ENCODE measurements around the gene PLBD2.

Gene PLBD2

GRCh38 chr12:113361574-113362370 is 3.4 kb downstream of the PLBD2 start:
- Histone ChIP-seq H3K4me3 (ENCODE audit: low read length) (no peak overlapping the region), H3K27me3 (ENCODE audit: control insufficient read depth, insufficient read depth, low read length) (no peaks in the 10 kb centered on the region), H3K9me3 (ENCODE audit: control insufficient read depth, low read depth, low read length) (no peaks in the 10 kb centered on the region), H3K27ac (ENCODE audit: low read length) (no peak overlapping the region), H3K36me3 (ENCODE audit: control insufficient read depth, low read depth, low read length) (no peaks in the 10 kb centered on the region), H3K4me1 (ENCODE audit: control insufficient read depth, low read depth, low read length) (peaks cover 4% of the 10 kb centered on the region), H3K9ac (ENCODE audit: low read length) (no peak overlapping the region)

GRCh38 chr12:113364698-113365097 is 6.3 kb downstream of the PLBD2 start:
- H3K36me3 ChIP-seq (ENCODE audit: control insufficient read depth, low read depth, low read length): no peaks in the 10 kb centered on the region

GRCh38 chr12:113365639-113366395 is 7.4 kb downstream of the PLBD2 start:
- Histone ChIP-seq H3K27me3 (ENCODE audit: control insufficient read depth, insufficient read depth, low read length) (no peaks in the 10 kb centered on the region), H3K27ac (ENCODE audit: low read length) (no peak overlapping the region), H3K4me3 (ENCODE audit: low read length) (no peak overlapping the region), H3K4me1 (ENCODE audit: control insufficient read depth, low read depth, low read length) (no peaks in the 10 kb centered on the region), H3K9ac (ENCODE audit: low read length) (no peak overlapping the region), H3K36me3 (ENCODE audit: control insufficient read depth, low read depth, low read length) (no peaks in the 10 kb centered on the region), H3K9me3 (ENCODE audit: control insufficient read depth, low read depth, low read length) (no peaks in the 10 kb centered on the region)

More at GRCh38 chr12:113364698-113365097, 6.3 kb downstream of the PLBD2 start:
- no peaks in the 10 kb centered on the region for H3K9me3 ChIP-seq (ENCODE audit: control insufficient read depth, low read depth, low read length)
- H3K4me1 ChIP-seq (ENCODE audit: control insufficient read depth, low read depth, low read length): peaks cover under 1% of the 10 kb centered on the region
- H3K4me3 ChIP-seq (ENCODE audit: low read length): no peak overlapping the region
- H3K27ac ChIP-seq (ENCODE audit: low read length): no peak overlapping the region
- no peak overlapping the region for H3K9ac ChIP-seq (ENCODE audit: low read length)
- no peaks in the 10 kb centered on the region for H3K27me3 ChIP-seq (ENCODE audit: control insufficient read depth, insufficient read depth, low read length)

GRCh38 chr12:113366827-113367226 is 8.4 kb downstream of the PLBD2 start:
- Histone ChIP-seq H3K27me3 (ENCODE audit: control insufficient read depth, insufficient read depth, low read length) (no peaks in the 10 kb centered on the region), H3K4me1 (ENCODE audit: control insufficient read depth, low read depth, low read length) (no peaks in the 10 kb centered on the region), H3K4me3 (ENCODE audit: low read length) (no peak overlapping the region), H3K9ac (ENCODE audit: low read length) (no peak overlapping the region), H3K27ac (ENCODE audit: low read length) (no peak overlapping the region), H3K9me3 (ENCODE audit: control insufficient read depth, low read depth, low read length) (no peaks in the 10 kb centered on the region), H3K36me3 (ENCODE audit: control insufficient read depth, low read depth, low read length) (no peaks in the 10 kb centered on the region)

GRCh38 chr12:113368331-113368730 is 9.9 kb downstream of the PLBD2 start:
- Histone ChIP-seq H3K9me3 (ENCODE audit: control insufficient read depth, low read depth, low read length) (no peaks in the 10 kb centered on the region), H3K4me3 (ENCODE audit: low read length) (no peak overlapping the region), H3K36me3 (ENCODE audit: control insufficient read depth, low read depth, low read length) (peaks cover 1% of the 10 kb centered on the region), H3K9ac (ENCODE audit: low read length) (no peak overlapping the region), H3K4me1 (ENCODE audit: control insufficient read depth, low read depth, low read length) (no peaks in the 10 kb centered on the region), H3K27me3 (ENCODE audit: control insufficient read depth, insufficient read depth, low read length) (no peaks in the 10 kb centered on the region), H3K27ac (ENCODE audit: low read length) (no peak overlapping the region)

GRCh38 chr12:113369391-113369985 is 11.1 kb downstream of the PLBD2 start:
- Histone ChIP-seq H3K9ac (ENCODE audit: low read length) (no peak overlapping the region), H3K27me3 (ENCODE audit: control insufficient read depth, insufficient read depth, low read length) (no peaks in the 10 kb centered on the region), H3K9me3 (ENCODE audit: control insufficient read depth, low read depth, low read length) (no peaks in the 10 kb centered on the region), H3K4me1 (ENCODE audit: control insufficient read depth, low read depth, low read length) (no peaks in the 10 kb centered on the region), H3K4me3 (ENCODE audit: low read length) (no peak overlapping the region), H3K27ac (ENCODE audit: low read length) (no peak overlapping the region), H3K36me3 (ENCODE audit: control insufficient read depth, low read depth, low read length) (peaks cover 3% of the 10 kb centered on the region)

GRCh38 chr12:113370923-113371682 is 12.7 kb downstream of the PLBD2 start:
- no peaks in the 10 kb centered on the region for H3K9me3 ChIP-seq (ENCODE audit: control insufficient read depth, low read depth, low read length)
- H3K27ac ChIP-seq (ENCODE audit: low read length): no peak overlapping the region
- no peak overlapping the region for H3K4me3 ChIP-seq (ENCODE audit: low read length)
- no peaks in the 10 kb centered on the region for H3K4me1 ChIP-seq (ENCODE audit: control insufficient read depth, low read depth, low read length)
- H3K27me3 ChIP-seq (ENCODE audit: control insufficient read depth, insufficient read depth, low read length): no peaks in the 10 kb centered on the region
- H3K36me3 ChIP-seq (ENCODE audit: control insufficient read depth, low read depth, low read length): peaks cover 9% of the 10 kb centered on the region
- H3K9ac ChIP-seq (ENCODE audit: low read length): no peak overlapping the region

- no peak overlapping the region for H3K27ac ChIP-seq (ENCODE audit: low read length)
Observed at GRCh38 chr12:113371808-113372207, 13.4 kb downstream of the PLBD2 start.

GRCh38 chr12:113372371-113372770 is 14.0 kb downstream of the PLBD2 start:
- Histone ChIP-seq H3K27me3 (ENCODE audit: control insufficient read depth, insufficient read depth, low read length) (no peaks in the 10 kb centered on the region), H3K4me3 (ENCODE audit: low read length) (no peak overlapping the region), H3K4me1 (ENCODE audit: control insufficient read depth, low read depth, low read length) (no peaks in the 10 kb centered on the region), H3K27ac (ENCODE audit: low read length) (no peak overlapping the region), H3K36me3 (ENCODE audit: control insufficient read depth, low read depth, low read length) (peaks cover 9% of the 10 kb centered on the region), H3K9me3 (ENCODE audit: control insufficient read depth, low read depth, low read length) (no peaks in the 10 kb centered on the region), H3K9ac (ENCODE audit: low read length) (no peak overlapping the region)

More at GRCh38 chr12:113371808-113372207, 13.4 kb downstream of the PLBD2 start:
- H3K9me3 ChIP-seq (ENCODE audit: control insufficient read depth, low read depth, low read length): no peaks in the 10 kb centered on the region
- H3K4me3 ChIP-seq (ENCODE audit: low read length): no peak overlapping the region
- H3K4me1 ChIP-seq (ENCODE audit: control insufficient read depth, low read depth, low read length): no peaks in the 10 kb centered on the region
- H3K9ac ChIP-seq (ENCODE audit: low read length): no peak overlapping the region
- no peaks in the 10 kb centered on the region for H3K27me3 ChIP-seq (ENCODE audit: control insufficient read depth, insufficient read depth, low read length)
- peaks cover 9% of the 10 kb centered on the region for H3K36me3 ChIP-seq (ENCODE audit: control insufficient read depth, low read depth, low read length)

- H3K4me1 ChIP-seq (ENCODE audit: control insufficient read depth, low read depth, low read length): no peaks in the 10 kb centered on the region
- no peak overlapping the region for H3K9ac ChIP-seq (ENCODE audit: low read length)
- H3K9me3 ChIP-seq (ENCODE audit: control insufficient read depth, low read depth, low read length): no peaks in the 10 kb centered on the region
- H3K27me3 ChIP-seq (ENCODE audit: control insufficient read depth, insufficient read depth, low read length): no peaks in the 10 kb centered on the region
- H3K36me3 ChIP-seq (ENCODE audit: control insufficient read depth, low read depth, low read length): peaks cover 9% of the 10 kb centered on the region
- H3K4me3 ChIP-seq (ENCODE audit: low read length): no peak overlapping the region
- no peak overlapping the region for H3K27ac ChIP-seq (ENCODE audit: low read length)
Observed at GRCh38 chr12:113373440-113373839, 15.1 kb downstream of the PLBD2 start.

GRCh38 chr12:113373969-113374368 is 15.6 kb downstream of the PLBD2 start:
- no peaks in the 10 kb centered on the region for H3K27me3 ChIP-seq (ENCODE audit: control insufficient read depth, insufficient read depth, low read length)
- no peak overlapping the region for H3K27ac ChIP-seq (ENCODE audit: low read length)
- H3K9ac ChIP-seq (ENCODE audit: low read length): no peak overlapping the region
- H3K9me3 ChIP-seq (ENCODE audit: control insufficient read depth, low read depth, low read length): no peaks in the 10 kb centered on the region
- no peaks in the 10 kb centered on the region for H3K4me1 ChIP-seq (ENCODE audit: control insufficient read depth, low read depth, low read length)
- no peak overlapping the region for H3K4me3 ChIP-seq (ENCODE audit: low read length)
- peaks cover 9% of the 10 kb centered on the region for H3K36me3 ChIP-seq (ENCODE audit: control insufficient read depth, low read depth, low read length)
